Medulla oblongata (tissue), 1 donor: ENCODE measurements around the gene AXL.
"Not testable (repeated sequence)": the region's sequence is repeated elsewhere in the genome, so short reads cannot be mapped to it uniquely, and the experiment has no call there.

ENCODE experiments used
- DNase-seq: peaks from one replicate; pipeline ENCODE4 v3.0.0-alpha.2; 2015; ENCODE audit errors: extremely low spot score

AXL gene

DNA sequence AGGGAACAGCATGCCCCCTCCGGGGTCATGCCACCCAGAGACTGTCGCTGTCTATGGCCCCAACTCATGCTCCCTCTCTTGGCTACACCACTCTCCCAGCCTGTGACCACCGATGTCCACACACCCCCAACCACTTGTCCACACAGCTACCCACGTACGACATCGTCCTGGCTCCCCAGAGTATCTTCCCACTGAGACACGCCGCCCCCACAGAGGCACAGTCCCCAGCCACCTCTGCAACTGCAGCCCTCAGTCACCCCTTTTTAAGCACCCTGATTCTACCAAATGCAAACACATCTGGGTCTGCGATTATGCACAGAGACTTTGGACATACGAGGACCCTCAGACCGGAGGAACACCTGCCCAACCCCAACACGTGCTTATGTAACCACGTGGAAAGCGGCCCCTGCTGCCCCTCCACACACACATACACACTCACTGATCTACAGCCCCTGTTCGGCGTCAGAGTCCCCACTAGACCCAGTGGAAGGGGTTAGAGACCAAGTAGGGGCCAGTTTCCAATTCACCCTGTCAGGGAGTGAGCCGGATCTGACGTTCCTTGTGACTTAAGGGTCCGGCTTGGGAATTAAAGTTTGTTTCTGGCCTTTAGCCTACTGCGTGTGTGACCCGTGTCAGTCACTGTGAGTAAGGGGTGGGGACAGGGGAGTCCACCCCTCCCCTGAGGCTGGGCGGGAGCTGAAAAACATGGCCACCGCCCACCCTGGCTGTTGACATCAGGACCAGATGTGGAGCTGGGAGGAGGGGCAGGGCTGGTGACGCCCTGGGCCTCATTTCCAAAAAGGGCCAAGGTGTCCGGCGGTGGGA is 11.9 kb upstream of the AXL start:
- no peak for DNase-seq

DNA sequence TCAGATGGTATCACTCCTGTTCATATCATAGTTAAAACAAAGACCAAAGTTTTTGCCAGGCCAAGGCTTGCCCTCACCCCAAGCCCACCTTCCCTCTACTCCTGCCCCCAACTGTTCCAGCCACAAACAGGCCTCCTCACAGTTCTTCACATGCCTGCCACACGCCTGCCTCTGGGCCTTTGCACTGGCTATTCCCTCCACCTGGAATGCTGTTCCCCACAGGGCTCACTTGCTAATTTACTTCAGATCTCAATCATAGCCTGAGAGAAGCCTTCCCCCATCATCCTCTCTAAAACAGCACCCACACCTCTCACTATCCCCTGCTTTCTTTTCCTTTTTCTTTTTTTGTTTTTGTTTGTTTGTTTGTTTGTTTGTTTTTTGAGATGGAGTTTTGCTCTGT is 4.9 kb upstream of the AXL start:
- DNase-seq: no peak

DNA sequence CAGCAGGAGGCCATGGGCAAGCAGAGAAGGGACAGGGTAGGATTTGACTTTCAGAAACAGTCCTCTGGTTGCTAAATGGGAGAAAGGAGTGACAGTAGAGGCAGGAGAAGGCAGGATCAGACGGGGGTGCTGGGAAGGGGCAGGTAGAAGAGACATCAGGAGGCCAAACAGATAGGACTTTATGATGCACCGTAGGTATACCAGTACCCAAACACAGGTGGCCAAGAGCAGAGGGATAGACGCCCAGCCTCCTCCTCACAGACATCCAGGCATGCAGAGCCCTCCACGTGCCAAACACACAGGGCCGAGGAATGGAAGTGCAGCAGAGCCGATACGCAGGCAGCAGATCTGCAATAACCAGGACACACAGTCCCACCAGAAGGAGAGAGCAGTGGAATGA is 1.3 kb upstream of the AXL start:
- no peak for DNase-seq

DNA sequence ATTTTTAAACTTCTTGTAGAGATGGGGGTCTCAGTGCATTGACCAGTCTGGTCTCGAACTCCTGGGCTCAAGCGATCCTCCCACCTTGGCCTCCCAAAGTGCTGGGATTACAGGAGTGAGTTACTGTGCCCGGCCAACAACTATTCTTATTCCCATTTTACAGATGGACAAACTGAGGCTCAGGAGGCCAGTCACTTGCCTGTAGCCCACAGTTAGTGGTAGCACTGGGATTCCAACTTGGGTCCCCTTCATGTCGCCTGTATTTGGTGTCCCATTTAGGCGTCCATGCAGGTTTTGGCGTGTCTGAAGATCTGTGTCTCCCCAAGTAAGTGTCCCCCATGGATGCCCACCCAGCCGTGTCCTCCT is 791 bp upstream of the AXL start:
- DNase-seq: no peak

DNA sequence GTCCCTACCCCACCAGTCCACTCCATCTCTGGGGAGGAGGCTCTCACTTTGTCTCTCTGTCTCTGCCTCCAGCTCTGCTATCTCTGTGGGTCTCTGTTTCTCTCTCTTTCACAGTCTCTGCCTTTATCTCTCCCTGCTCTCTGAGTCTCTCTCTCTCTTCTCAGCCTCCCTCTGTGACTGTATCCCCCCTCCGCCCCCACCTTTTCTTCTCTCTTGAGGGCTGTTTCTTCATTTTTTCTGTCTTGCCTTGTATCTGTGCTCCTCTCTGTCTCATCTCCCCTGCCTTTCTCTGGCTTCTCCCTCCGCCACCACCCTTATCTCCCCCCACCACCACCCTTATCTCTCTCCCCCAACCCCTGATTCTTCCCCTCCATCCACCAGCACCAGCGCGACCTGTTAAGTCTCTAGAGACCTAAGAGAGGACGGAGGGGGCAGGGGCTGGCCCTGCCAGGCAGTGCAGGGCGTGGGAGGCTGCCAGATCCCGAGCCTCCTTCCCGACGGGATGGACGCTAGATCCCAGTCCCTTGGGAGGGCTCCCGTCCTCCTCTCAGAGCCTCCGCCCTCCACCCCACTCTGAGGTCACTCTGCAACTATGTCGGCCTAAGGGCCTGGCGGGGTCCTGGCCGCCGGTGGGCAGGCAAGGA is 1.0 kb downstream of the AXL start:
- DNase-seq: no peak

DNA sequence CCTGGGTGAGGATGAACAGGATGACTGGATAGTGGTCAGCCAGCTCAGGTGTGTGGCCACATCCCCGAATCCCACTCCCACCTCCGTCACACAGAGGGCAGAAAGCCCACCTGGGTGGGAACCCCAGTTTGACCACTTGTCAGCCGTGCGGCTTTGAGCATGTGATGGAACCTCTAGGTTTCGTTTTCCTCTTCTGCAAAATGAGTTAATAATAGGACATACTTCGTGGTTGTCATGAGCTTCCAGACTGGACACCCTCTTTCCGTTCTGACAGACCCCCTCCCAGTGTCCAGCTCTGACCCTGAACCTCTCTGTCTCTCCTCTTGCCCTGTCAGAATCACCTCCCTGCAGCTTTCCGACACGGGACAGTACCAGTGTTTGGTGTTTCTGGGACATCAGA is 1.8 kb downstream of the AXL start:
- peak; percentile 37 for DNase-seq

DNA sequence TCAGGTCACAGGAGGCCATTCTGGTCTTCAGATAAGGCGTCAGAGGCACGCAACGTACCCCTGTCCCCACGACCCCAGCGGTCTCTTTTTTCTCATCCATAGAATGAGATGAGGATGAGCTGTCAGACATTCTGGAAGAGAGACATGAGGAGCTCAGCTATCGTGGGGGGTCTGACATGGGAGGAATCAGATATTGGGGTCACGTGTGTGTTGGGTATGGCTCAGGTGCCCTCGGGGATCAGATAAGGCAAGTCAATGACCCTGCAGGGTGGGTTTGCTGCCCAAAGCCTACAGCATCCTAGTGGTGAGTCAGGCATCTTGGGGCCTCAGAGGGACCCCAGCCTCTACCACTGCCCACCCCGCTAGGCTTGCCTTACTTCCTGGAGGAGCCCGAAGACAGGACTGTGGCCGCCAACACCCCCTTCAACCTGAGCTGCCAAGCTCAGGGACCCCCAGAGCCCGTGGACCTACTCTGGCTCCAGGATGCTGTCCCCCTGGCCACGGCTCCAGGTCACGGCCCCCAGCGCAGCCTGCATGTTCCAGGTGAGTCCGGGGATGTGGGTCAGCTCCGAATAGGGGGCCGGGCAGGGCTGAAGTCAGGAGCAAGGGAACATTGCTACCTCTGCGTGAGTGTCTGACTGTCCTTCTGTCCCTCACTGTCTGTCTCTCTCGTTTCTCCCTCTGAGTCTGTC is 2.6 kb downstream of the AXL start:
- DNase-seq: no peak

DNA sequence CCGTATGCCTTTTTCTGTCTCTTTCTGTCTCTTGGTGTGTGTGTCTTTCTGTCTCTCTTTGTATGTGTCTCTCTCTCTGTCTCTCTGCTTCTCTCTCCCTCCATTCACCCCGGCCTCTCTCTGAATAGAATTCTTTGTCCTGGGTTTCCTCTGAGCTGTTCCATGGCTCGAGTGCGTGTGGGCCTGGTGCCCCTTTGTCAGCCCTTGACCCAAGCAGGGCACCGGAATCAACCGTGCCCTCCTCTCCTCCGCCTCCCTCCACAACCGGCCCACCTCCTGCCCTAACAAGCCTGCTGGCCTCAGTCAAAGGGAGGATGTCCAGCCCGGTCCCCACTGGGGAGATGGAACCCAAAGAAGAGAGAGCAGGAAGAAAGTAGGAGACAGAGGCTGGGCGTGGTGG is 3.2 kb downstream of the AXL start:
- peak; percentile 42 for DNase-seq

DNA sequence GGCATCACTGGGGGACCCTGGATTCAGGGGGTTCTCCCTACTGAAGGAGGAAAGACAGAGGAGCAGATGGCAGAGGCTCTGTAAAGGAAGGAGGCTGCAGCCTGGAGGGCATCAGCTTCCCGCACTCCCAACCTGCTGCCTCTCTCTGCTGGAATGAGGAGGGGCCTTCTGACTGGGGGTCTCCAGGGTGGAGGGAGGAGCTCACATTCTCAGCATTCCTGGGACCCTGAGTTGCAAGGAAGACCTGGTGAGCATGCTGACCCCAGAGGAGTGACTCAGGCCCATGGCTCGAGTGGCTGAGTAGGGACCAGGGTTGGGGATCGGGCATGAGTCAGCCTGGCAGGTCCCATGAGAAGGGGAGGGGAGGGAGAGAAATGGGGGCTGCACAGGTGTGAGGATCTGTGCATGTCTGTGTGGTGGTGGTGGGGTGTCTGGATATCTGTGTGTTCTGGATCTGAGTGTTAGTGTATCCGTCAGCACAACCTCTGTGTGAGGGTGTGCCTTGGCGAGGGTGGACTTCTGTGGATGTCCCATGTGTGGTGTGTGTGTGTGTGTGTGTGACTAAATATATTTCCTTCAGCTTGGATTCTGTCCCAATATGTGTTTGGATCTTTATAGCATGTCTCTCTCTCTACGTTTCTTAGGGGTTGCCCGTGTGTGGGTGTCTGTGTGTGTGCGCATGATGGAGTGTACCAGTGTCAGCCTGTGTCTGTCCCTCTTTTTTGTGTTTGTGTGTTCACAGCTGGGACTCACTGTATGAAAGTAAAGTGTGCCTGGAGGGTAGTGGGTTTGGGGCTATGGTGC is 4.6 kb downstream of the AXL start:
- no peak for DNase-seq

DNA sequence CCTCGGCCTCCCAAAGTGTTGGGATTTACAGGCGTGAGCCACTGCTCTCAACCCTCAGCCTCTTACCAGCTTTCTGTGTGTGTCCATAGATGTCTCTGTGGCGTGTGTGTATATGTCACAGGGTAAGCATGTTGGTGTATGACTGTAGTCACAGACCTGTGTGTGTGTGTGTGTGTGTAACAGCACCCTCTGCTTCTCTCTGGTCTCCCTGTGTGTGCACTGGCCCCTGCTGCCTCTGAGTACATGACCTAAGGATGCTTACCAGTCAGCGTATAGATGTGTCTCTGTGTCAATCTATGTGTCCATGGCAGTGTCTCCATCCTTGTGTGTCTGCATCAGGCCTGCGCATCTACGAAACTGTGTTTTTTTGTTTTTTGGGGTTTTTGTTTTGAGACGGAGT is 5.6 kb downstream of the AXL start:
- no peak for DNase-seq

DNA sequence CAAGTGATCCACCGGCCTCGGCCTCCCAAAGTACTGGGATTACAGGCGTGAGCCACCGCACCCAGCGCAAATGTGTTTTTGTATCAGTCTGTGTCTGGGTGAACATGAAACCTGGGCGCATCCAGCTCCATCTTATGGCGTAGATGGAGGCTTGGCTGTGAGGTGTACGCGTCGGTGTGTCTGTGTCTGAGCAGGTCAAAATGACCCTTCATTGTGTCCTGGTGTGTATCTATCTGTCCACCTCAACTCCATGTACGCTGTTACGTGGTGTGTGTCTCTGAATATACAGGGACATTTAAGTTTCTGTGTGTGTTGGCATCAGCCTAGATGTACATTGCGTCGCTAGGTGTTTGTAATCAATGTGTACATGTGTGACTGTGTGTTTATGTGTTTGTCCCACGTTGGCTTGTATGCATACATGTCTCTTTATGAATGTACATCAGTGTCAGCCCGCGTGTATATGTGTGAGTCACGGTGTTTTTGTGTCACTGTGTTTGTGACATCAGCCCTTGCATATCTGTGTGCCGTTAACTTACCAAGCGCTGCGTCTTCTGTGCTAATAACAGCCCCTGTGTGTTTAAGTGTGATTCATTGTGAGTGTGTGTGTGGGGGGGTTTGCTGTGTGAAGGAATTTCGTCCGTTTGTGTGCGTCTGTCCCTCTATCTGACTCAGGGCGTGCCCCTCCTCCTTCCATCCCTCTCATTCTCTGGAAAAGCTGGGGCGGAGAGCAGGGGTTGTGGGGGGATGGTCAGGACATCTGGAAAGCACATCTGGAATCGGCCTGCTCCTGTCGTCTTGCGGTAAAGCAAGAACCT is 6.4 kb downstream of the AXL start:
- DNase-seq: no peak

DNA sequence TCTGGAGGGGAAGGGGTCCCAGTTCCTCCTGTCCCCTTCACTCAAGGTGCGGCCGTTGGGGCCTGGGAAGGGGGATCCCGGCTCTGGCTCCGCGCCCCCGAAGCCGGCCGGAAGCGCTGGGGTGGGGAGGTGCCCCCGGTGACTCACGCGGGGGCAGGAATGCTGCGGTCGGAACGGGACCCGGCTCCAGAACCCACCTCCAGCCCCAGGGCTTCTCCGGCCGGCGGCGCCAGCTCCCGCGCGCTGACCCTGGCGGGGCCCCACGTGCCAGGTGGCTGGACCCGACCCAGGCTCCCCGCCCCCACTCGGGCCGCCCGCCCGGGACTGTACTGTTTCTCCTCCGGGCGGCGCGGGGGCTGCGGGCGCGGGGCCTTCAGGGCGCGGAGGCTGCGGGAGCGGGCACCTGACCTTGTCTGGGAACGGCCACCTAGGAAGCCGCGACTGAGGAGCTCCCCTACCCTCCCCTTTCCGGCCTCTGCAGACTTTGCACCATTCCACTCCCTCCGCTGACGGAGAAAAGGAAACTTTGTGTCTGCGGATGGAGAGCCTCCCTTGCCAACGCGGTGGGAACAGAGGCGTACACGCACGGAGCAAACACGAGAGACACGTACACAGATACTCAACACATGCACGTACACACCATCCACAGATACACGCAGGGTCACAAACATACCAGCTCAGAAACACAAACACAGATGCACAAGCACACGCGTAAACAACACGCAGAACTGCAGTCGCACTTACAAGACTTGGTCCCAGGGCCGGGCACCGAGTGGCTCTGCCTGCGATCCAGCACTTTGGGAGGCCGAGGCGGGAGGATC is 7.2 kb downstream of the AXL start:
- DNase-seq: peak; percentile 27

DNA sequence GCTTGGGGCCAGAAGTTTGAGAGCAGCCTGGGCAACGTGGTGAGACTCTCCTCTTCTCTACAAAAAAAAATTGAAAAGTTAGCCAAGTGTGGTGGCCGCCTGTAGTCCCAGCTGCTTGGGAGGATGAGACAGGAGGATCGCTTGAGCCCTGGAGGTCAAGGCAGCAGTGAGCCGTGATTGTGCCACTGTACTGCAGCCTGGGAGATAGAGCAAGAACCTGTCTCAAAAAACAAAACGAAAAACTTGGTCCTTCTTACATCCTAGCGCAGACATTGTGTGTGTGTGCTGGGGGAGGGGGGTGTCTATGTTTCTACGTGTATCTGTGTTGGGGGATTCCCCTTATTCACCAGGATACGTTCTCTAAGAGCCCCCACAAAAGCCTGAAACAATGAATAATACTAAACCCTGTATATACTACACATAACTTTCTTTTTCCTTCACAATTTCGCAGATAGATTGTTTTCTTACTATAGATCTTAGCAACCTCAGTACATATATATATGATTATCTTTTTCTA is 7.9 kb downstream of the AXL start:
- DNase-seq: no peak

DNA sequence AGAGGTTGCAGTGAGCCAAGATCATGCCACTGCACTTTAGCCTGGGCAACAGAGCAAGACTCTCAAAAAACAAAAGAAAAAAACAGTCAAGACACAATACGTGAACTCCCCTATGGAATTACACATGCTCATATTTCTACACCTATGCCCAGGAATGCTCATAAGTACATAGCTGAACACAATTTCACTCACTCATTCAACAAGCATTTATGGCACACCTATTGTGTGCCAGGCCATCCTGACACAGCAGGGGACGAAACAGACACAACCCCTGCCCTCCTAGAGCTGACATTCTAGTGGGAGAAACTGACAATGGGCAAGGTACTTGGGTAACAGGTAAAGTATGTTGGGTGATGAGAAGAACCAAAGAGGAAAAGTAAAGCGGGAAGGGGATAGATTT is 9.5 kb downstream of the AXL start:
- DNase-seq: no peak

DNA sequence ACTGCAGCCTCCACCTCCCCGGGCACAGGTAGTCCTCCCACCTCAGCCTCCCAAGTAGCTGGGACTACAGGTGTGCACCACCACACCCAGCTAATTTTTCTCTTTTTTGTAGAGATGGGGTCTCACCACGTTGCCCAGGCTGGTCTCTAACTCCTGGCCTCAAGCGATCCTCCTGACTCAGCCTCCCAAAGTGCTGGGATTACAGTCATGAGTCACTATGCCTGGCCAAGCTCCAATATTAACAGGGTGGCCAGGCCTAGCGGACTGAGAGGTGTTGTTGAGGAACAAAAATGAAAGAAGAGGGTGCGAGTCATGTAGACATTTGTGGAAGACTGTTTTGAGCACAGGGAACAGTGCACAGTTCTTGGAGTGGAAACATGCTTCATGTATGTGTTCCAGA is 10.3 kb downstream of the AXL start:
- DNase-seq: not testable (repeated sequence)

DNA sequence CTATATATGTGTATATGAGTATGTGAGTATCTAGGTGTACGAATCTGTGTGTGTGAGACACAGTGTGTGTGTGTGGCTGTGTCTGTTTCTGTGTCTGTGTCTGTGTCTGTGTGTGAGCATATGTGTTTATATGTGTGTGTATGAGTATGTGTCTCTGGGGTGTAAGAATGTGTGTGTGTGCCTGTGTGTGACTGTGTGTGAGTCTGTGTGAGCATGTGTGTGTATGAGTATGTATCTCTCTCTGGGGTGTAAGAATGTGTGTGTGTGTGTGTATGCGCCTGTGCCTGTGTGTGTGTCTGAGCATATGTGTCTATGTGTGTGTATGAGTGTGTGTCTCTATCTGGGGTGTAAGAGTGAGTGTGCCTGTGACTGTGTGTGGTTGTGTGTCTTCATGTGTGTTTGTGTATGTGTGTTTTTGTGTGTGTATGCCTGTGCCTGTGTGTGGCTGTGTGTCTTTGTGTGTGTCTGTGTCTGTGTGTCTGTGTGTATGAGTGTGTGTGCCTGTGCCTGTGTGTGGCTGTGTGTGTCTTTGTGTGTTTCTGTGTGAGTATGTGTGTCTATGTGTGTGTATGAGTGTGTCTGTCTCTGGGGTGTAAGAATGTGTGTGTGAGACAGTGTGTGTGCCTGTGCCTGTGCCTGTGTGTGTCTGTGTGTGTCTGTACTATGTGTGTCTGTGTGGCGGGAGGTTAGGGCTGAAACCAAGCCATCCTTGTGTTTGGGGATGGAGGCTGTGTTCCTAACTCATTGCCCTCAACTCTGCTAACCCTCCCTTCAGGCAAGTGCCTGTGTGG is 11.2 kb downstream of the AXL start:
- no peak for DNase-seq

DNA sequence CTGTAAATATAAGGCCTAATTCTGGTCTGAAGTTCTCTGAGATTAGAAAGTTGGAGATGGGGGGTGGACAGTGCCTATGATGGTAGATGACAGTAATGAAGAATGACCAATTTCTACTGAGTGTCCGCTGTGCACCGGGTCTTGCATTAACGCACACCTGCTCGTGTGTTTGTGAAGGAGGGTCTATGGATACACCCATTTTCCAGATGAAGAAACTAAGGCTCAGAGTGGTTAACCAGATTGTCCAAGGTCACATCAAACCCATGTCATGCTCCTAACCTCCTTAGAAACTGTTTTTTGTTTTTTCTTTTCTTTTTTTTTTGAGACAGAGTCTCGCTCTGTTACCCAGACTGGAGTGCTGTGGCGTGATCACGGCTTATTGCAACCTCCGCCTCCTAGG is 13.7 kb downstream of the AXL start:
- DNase-seq: no peak

DNA sequence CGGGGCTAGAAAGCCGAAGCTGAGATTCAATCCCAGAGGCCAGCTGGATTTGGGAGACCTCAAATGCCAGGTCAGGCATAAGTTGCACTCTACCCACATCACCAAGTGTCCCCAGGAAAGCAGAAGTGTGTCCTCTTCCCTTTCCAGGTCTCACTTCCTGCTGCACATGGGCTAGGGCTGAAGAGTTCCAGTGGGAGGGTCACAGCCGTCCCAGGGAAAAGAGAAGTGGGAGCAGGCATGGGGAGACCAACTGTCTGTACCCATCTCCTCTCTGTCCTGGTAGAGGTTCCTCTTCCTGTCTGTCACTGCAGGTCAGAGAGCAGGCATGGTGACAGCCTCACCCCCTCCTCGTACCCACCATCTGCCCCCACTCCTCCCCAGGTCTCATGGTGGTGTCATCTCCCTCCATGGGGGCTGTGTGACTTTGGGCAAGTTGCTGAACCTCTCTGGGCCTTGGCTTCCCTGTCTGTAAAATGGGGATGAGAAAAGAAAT is 14.8 kb downstream of the AXL start:
- peak; percentile 73 for DNase-seq

DNA sequence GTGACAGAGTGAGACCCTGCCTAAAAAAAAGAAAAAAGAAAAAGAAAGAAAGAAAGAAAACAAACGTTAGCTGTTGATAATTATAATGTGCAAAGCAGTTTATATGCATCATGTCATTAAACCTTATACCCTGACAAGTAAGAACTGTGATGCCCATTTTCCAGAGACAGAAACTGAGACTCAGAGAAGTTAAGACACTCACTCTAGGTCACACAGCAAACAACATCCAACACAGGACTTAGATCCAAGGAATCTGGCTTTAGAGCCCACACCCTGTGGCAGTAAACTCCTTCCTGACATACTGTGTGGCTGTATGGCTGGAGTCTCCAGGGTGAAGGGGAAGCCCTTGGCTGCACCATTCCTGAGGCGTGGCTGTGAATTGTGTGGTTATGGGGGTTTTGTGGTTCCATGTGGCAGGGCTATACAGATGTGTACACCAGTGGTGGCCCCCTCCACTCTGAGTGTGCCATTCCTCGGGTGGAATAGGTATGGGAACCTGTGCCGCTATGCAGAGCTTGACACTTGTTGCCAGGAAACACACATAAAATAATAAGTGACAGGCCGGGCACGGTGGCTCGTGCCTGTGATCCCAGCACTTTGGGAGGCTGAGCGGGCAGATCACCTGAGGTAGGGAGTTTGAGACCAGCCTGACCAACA is 15.6 kb downstream of the AXL start:
- DNase-seq: no peak
